NCI-H345 treated with DMSO at 0.1 percent for 48 hours (cell line): Measurements from ENCODE around the gene PAK4.

Experiments used
- DNase-seq: peaks from one replicate; lab custom pipeline; 2025; ENCODE audit not compliant: unreplicated experiment; lab: John Stamatoyannopoulos, UW

PAK4 gene

DNA sequence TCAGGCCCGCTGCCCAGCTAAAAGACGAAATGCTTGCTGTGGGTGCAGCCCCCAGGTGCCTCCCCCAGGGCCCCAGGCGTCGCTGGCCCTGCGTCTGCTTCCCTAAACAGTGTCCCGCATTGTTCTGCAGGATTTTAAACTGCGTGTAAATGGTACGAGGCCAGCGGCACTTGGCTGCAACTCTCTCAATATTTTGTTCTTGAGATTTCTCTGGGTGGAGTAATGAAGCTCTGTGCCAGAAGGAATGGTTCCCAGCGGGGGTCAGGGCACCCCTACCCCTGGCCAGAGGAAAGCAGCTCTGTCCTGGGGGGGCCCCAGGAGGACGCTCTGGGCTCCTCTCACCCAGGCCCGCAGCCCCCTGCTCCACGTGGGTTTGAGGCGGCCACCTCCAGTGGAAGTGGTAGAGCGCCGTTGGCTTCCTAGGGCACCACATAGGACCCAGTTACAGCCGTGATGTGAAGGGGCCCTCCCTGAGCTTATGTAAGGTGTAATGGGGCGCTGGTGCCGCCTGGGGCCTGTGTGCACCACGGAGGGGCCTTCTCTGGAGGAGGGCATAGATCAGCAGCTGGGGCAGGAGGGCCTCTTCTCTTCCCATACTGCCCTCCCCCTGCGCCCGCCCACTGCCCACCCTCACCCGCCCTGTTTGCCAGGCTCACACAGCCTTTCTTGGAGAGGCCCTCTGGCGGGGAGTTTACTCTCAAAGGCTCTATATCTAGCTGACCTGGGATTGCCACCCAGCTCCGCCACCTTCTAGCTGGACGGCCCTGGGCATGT is 19.8 kb downstream of the PAK4 start:
- no peak for DNase-seq

DNA sequence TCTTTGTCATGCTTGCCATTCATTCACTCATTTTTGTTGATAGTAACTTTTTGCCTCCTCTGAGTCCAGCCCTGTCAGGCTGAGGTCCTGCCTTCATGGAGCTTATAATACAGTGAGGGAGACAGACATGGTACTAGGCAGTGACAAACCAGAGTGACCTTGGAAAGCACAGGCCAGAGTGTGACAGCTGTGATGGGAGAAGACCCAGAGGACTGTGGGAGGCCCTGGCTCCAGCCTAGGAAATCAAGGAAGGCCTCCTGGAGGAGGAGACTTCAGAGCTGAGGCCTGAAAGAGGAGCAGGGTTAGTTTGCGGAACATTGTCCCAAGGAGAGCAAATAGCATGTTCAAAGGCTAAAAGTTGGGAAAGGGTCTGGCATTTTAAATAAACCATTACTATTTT is 20.5 kb downstream of the PAK4 start:
- DNase-seq = no peak

DNA sequence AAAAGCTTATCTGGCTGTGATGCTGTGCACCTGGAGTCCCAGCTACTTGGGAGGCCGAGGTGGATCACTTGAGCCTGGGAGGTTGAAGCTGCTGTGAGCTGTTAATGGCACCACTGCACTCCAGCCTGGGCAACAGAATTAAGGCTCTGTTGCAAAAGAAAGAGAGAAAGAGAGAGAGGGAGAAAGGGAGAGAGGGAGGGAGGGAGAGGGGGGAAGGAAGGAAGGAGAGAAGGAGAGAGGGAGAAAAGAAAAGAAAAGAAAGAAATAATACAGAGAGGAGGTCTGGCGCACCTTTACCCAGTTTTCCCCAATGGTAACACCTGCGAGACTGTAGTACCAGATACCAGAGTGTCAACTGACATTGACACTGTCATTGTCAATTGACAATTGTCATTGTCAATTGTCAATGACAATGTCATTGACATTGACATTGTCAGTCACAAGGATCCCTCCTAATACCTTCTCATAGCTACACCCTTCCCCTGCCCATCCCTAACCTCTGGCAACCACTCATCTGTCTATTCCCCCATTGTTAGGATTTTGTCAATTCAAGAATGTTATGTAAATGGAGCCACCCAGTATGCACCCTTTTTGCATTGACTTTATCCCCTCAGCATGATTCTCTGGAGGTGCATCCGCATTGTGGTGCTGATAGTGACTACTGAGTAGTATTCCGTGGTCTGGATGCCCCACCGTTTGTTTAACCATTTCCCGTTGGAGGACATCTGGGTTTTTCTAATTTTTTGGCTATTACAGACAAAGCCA is 21.3 kb downstream of the PAK4 start:
- DNase-seq = no peak

DNA sequence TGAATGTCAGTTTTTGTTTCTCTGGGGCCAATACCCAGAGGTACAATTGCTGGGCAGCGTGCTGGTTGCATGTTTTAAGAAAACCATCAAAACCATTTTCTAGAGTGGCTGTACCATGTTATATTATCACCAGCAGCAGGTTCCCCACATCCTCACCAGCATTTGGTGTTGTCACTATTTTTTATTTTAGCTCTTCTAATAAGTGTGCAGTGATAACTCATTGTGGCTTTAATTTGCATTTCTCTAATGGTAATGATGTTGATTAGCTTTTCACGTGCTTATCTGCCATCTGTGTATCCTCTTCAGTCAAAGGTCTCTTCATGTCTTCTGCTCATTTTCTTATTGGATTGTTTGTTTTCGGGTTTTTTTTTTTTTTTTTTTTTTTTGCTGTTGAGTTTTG is 21.9 kb downstream of the PAK4 start:
- no peak for DNase-seq

DNA sequence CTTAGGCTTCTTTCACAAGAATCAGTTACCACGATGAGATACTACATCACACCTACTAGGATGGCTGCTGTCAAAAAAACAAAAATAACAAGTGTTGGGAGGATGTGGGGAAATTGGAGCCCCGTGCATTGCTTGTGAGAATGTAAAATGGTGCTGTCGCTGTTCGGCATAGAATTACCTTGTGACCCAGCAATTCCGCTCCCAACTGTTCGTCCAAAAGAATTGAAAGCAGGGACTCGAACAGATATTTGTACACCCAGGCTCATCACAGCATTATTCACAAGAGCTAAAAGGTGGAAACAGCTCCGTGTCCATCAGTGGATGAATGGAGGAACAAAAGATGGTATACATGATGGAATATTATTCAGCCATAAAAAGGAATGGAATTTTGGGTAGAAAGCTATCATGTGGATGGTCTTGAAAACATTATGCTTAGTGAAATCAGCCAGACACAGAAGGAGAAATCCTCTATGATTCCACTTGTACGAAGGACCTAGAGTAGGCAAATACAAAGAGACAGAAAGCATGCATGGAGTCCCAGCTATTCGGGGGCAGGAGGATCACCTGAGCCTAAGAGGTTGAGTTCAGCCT is 23.4 kb downstream of the PAK4 start:
- DNase-seq = no peak

DNA sequence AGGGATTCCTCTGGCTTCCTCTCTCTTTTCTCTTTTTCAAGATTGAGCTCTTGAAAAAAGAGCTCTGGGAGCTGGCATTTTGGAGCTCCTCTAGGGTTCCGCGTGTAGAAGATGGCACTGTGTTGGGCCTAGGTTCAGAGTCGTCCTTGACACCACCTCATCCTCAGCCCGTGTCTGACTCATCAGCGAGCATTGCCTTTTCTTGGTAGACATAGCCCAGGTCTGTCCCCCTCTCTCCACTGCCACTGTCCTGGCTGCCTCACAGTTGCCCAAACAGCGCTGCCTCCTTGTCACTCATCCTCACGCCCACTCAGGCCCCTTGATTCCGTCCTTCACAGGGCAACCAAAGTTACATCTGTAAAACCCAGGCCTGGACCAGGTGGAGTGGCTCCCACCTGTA is 24.6 kb downstream of the PAK4 start:
- no peak for DNase-seq

DNA sequence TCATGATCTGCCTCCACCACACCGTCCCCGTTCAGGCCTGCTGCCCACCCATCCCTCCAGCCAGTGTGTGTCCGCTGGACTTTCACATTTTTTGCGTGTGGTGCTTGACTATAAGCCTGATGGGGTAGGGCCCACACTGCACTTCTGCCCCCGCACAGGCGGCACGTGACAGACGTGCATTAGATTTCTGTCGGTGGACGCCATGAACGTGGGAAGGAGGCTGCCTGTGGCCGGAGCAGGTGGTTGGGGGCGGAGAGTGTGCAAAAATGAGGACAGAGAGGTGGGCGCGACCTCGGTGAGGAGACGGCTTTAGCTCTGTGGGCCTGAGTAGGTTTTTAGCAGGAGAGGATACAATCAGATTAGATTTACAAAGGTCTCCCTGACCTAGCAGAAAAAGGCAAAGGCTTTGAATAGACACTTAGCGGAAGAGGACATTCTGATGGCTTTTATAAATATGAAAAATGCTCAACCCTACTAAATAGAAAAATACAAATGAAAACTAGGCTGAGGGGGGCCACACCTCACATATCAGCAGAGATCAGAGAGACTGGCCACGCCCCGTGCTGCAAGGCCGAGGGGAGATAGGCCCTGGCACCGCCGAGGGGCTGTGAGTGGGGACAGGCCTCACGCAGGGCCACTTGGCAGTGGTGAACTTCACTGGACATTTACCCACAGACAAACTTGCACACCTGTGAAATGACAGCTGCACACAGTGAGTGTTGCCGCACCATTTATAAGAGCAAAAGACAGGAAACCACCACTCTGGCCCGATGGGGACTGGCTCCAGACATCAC is 25.4 kb downstream of the PAK4 start:
- no peak for DNase-seq

DNA sequence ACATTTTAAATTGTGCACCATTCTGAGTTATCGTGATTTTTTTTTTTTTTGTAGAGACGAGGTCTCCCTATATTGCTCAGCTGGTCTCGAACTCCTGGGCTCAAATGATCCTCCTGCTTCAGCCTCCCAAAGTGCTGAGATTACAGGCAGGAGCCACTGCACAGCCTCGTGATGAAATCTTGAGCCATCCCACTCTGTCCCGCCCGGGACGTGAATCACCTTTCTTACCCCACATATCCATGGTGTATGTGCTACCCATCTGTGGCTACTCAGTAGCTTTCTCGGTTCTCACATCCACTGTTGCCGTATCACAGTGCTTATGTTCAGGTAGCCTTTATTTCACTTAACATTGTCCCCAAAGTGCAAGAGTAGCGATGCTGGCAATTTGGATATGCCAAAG is 26.5 kb downstream of the PAK4 start:
- DNase-seq = no peak

DNA sequence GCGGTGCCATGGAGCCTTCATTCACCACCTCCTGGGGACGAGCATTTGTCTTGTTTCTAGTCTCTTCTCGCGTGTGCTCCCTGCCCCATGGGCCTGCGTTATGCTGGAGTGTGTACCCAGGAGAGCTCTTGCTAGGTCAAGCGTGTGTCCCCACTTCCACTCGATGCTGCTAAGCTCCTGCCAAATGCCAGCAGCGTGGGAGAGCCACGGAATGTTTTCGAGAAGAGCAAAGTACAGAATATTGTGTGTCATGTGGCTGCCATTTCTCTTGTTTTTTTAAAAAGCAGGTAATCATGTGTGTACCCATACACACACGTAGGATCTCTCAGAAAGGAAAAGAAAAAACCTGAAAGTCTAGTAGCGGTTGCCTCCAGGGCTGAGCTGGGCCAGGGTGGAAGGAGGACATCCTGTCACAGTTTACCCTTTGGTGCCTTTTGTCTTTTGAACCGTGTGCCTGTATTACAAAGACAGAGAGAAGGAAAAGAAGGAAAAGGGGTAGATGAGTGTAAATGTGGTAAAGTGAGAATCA is 28.6 kb downstream of the PAK4 start:
- DNase-seq = no peak

DNA sequence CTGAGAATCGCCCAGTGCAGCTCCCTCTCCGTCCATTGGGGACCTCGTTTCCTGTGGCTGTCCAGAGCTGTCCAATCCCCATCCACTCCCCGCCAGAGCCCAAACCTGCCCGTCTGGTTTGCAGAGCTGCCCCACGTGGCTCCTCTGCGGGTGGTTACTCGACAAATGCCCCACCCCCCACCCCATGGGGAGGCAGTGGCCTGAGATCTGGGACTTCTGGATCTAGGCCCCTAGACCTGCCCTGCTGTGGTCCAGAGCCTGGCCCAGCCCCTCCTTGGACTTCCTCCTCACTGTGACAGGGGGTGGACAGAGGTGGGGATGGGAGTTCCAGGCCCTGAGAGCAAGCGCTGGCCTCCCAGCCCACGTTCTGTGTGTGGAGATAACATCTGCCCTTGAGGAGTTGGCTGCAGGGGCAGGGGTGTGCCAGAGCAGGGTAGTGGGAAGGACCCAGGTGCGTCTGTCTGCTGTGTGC is 29.1 kb downstream of the PAK4 start:
- no peak for DNase-seq

DNA sequence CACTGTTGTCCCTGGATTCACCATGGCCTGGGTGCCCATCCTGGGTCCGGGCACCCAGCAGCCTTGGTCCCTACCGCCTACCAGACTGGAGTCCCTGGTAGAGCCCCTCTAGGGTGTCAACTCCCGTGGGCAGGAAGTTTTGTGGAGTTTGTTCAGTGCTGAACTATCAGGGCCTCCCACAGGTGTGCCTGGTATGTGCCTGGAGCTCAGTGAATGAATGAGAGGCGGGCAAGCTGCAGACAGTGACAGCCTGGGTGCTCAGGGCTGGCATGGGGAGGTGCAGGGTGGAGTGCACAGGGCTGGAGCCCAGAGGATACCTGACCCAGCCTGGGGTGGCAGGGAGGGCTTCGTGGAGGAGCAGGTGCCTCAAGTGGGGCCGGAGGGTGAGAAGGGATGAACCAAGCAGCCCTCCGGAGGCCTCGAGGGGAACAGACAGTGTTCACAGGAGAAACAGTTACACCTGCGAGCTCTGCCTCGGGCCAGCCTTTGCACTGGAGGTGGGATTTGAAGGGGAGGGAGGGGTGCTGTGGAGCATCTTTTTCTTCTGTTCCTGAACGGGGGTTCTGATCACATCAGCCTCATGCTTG is 29.6 kb downstream of the PAK4 start:
- no peak for DNase-seq

DNA sequence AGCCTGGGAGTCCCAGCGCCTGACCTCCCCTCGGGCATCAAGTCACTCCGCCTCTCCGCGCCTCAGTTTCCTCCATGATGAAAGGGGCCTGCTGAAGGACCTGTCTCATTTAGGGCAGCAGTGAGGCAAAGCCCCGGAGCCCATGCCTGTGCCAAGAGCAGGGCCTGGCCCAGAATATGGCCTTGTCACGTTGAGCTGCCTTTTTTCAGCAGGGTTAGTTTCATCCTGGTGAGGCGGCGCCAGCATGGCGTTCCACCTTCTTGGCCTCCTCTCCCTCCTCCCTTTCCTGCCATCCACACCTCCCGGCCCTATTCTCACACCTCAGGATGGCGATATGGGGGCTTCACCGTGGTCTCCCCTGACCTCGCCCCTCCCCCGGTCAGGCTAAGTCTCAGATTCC is 30.2 kb downstream of the PAK4 start:
- no peak for DNase-seq

DNA sequence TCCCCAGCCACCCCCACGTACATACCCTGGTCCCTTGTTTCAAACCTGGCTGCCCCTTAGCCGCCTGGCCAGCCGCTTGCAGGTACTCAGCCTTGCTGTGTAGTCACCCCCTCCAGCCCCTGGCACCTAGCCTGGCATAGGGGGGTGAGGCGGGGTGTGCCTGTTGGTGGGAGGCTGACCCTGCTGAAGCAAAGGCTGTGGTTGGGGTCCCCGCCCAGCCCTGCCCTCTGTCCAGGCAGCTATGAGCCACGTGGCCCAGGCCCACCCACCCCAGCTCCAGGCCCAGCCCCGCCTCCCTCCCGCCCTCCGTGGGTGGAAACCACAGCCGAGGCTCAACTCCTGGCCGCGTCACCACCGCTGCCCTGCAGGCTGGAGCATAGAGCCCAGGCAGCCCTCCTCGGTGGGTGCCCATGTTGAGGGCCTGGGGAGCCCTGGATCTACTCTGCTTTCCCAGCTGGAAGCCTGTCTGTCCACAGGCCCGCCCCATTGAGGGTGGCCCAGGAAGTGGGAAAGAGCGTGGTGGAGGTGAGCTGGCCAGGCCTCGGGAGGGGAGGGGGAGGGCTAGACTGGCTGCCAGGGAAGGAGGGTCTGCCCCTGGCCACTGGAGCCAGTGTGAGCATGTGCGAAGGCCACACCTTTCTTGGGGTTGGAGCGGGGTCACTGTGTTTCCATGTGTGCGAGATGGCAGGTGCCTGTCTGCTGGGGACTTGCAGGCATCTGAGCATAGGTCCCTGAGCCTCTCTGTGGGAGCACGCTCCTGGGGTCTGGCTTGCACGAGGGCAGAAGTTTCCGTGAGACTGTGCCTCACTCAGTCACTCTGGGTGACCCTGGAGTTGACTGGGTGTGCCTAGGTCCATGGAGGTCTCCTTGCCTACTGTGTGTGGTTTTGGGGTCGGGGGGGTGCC is 31.0 kb downstream of the PAK4 start:
- no peak for DNase-seq

DNA sequence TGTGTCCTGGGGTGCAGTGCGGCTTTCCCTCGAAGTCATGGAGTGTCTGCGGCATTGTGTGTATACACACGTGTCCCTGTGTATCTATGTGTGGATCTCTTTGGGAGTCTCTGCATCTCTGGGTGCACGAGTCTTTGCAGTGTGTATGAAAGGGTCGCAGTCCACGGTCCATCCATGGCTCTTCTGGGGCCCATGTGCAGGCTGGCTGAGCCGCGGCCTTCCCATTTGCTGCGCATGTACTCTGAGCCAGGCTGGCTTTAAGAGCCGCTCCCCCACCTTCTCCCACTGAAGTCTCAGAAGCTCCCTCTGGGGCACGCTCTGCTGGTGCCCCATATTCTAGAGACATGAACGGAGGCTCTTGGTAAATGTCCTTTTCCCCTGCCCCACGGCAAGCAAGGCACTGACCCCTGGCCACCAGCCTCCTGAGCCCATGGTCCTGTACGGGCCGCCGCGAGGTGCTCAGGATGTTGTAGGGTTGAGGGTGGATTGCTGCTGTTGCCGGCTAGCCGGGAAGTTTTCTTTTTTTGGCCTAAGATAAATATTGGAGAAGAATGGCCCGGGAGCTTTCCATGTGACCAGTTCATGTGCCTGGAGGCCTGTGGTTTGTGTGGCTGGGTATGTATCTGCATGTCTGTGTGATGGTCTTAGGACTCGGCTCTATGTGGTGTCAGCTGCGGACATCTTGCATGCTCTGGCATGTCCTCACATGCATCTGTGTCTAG is 31.9 kb downstream of the PAK4 start:
- DNase-seq = no peak

DNA sequence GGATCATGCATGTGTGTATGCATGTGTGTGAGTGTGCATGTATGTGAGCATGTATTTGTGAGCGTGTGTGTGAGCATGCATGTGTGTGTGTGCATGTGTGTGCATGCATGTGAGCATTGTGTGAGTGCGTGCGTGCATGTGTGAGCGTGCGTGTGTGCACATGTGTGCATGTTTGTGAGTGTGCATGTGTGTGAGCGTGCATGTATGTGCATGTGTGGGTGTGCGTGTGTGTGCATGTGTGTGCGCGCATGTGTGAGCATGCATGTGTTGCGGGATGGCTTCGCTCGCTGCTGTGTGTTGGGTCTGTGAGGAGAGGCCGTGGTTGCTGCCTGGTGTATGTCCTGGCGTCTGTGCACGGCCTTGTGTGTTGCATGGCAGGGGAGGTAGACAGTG is 32.4 kb downstream of the PAK4 start:
- no peak for DNase-seq

DNA sequence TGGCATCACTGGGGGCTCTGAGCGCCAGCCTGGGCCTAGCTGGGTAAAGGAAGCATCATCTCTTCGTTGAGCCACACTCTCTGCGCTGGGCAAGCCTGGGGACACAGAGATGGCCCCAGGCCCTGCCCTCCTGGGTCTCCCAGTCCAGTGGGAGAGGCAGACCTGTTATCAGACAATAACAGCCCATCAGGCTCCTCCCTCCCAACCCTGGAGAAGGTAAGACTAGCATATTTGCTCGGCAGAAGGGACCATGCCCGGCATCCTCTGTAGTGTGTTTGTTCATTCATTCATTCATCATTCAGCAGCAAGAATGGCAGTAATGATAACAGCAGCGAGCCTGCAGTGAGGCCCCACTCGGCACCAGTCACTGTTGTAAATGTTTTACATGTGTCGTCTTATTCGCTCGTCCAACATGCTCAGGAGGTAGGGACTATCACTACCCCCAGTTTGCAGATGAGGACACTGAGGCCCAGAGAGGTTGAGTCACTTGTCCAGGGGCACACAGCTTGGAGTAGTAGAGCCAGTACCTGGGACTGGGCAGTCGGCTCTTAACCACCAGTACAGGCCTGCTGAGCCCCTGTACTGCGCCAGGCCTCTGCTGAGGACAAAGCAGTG is 33.2 kb downstream of the PAK4 start:
- no peak for DNase-seq

DNA sequence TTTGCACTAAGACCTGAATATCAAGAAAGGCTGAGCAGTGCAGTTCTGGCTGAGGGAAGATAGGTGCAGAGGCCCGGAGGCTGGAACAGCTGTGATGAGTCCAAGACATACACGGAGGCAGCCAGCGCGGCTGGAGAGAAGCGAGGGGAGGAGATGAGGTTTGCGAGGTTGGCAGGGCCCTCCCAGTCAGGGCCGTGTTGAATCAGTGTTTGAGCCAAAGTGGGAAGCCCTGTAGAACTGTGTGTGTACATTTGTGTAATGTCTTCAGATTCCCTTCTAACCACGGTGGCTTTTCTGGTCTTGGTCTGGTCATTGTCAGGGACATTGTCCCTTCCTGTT is 34.9 kb downstream of the PAK4 start:
- no peak for DNase-seq

DNA sequence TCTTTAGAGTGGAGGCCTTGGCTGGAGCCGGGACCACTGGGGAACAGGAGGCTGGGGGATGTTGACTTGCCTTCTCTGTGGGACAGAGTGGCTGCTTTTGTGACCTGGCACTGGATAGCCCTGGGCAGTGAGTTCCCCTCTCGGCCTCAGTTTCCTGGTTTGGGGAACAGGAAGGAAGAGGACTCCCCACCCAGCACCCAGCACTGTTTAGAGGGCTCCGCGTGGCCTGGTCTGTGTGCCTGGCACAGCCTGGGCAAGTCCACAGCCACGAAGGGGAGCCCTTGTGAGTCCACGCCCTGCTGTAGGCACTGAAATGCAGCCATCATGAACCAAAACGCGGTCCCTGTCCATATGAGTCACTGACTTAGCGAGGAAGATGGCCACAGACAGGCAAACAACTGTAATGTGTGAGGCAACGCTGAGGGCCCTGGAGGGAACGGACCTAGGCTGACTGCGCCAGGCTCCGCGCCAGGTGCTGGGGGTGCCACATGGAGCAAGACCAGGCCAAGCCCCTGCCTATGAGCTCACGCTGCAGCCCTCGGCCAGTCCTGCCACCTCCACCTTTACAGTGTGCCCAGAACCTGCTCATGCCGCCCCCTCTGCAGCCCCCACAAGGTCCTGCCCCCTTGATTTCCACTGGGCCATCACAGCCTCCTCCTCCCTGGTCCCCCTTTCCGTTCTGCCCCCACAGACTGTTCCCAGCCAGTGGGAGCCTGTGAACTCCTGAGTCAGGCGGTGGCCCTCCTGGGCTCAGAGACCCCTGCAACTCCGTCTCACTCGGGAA is 35.5 kb downstream of the PAK4 start:
- no peak for DNase-seq
